Gastrocnemius medialis (tissue), 4 donors: ENCODE measurements around the gene P2RY4.

ENCODE experiments used
- POLR2A ChIP-seq, 2 donors: fragments of 450-650 bp; IDR thresholded peaks; one replicate each; pipeline ENCODE4 v1.6.1; 2017; ENCODE audit warnings: antibody characterized with exemption in 2 of 2, mild to moderate bottlenecking in 2 of 2, moderate library complexity in 2 of 2
- TF ChIP-seq, protein P1 (sequence below), 5 experiments: fragments of 450-650 bp in 3 of 5; fragments of 200-600 bp in 2 of 5; sonication (generic) in 2 of 5; IDR thresholded peaks in 4 of 5; conservative IDR thresholded peaks in 1 of 5; 1 replicate in 4 of 5; 2 replicates in 1 of 5; pipeline ENCODE4 v1.5.1; 2016 to 2019; ENCODE audit warnings: antibody characterized with exemption in 5 of 5, mild to moderate bottlenecking in 3 of 5, moderate library complexity in 3 of 5

DNA sequence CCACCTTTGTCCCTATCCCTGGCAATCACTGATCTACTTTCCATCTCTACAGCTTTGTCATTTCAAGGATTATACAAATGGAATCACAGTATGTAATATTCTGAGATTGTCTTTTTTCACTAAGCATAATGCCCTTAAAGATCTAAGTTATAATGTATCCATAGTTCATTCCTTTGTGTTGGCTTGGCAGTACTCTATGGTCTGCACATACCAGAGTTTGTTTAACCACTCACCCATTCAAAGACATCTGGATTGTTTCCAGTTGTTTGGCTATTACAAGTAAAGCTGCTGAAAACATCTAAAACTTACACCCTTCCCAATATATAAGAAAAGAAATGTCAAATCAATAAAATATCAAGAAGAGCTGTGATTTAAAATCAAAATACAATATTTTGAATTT is 51.5 kb downstream of the P2RY4 start:
- TF ChIP-seq, protein P1, sequence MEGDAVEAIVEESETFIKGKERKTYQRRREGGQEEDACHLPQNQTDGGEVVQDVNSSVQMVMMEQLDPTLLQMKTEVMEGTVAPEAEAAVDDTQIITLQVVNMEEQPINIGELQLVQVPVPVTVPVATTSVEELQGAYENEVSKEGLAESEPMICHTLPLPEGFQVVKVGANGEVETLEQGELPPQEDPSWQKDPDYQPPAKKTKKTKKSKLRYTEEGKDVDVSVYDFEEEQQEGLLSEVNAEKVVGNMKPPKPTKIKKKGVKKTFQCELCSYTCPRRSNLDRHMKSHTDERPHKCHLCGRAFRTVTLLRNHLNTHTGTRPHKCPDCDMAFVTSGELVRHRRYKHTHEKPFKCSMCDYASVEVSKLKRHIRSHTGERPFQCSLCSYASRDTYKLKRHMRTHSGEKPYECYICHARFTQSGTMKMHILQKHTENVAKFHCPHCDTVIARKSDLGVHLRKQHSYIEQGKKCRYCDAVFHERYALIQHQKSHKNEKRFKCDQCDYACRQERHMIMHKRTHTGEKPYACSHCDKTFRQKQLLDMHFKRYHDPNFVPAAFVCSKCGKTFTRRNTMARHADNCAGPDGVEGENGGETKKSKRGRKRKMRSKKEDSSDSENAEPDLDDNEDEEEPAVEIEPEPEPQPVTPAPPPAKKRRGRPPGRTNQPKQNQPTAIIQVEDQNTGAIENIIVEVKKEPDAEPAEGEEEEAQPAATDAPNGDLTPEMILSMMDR (IDR thresholded peaks at IDR 0.05 in 4 of 5, conservative IDR thresholded peaks at IDR 0.05 in 1 of 5): no peak
- no peak for TF ChIP-seq POLR2A (IDR thresholded peaks at IDR 0.05)
